Sigmoid colon (tissue), 4 donors: ENCODE measurements around the gene FLRT1.

ENCODE experiments used
- CTCF ChIP-seq, 4 experiments: fragments of 450-650 bp in 3 of 4; fragments of 200-600 bp in 1 of 4; IDR thresholded peaks; one replicate each; pipeline ENCODE4 v1.5.1; 2016 to 2019; ENCODE audit warnings: antibody characterized with exemption in 4 of 4, mild to moderate bottlenecking in 3 of 4, moderate library complexity in 2 of 4
- POLR2AphosphoS5 ChIP-seq, 4 donors: sonication (generic); formaldehyde crosslinking; IDR thresholded peaks; one replicate each; pipeline ENCODE4 v1.6.1; 2017; ENCODE audit warnings: antibody characterized with exemption in 4 of 4

GRCh38 chr11:63993100-63993499 is 42.6 kb upstream of the FLRT1 start:
- TF ChIP-seq CTCF (IDR thresholded peaks at IDR 0.05), result no peak
- no peak for TF ChIP-seq POLR2AphosphoS5 (IDR thresholded peaks at IDR 0.05)
